ENCODE results near the gene MAPK8IP2. TPM values are rescaled to one million over a fixed set of nuclear protein-coding genes. Genes with fewer than 3 reads are reported as not detected.
A peak's percentile ranks its signal among the peaks of the same experiment; 100 is the strongest.

Gene MAPK8IP2
- total RNA-seq, 4 donors from 2014 or later, result 3.0 to 6.1 (median 4.8) TPM

- Histone ChIP-seq H3K9me3 (no peaks in the 10 kb centered on the region), H3K4me1 (peaks cover 0 to 20% (median 8%) of the 10 kb centered on the region in 4 donors), H3K36me3 (peaks cover 0 to 78% (median 6%) of the 10 kb centered on the region in 3 donors), H3K4me3 (no peak overlapping the region), H3K27ac (no peak overlapping the region), H3K27me3 (peaks cover 0 to 15% of the 10 kb centered on the region in 2 donors)
- DNase-seq (ENCODE audit: low spot score in 2 of 2), result no peak
- no peak for TF ChIP-seq CTCF (IDR thresholded peaks at IDR 0.05)
- no peak for TF ChIP-seq POLR2A (IDR thresholded peaks at IDR 0.05)
- TF ChIP-seq EP300 (IDR thresholded peaks at IDR 0.05), result no peak
- 82 to 86% methylated on average over 8 of the region's 8 CpGs for WGBS, 2 donors
Observed at GRCh38 chr22:50575426-50575941, 25.1 kb upstream of the MAPK8IP2 start.

GRCh38 chr22:50576070-50576469 is 24.5 kb upstream of the MAPK8IP2 start:
- TF ChIP-seq POLR2A (IDR thresholded peaks at IDR 0.05) (no peak), EP300 (IDR thresholded peaks at IDR 0.05) (no peak), CTCF (IDR thresholded peaks at IDR 0.05) (peak in 1 of 5 experiments; percentile 18)
- 60 to 65% methylated on average over 4 to 5 of the region's 5 CpGs for WGBS, 2 donors

GRCh38 chr22:50576806-50577696 is 23.5 kb upstream of the MAPK8IP2 start:
- Histone ChIP-seq H3K36me3 (peaks cover 0 to 71% (median 0%) of the 10 kb centered on the region in 3 donors), H3K9me3 (no peaks in the 10 kb centered on the region), H3K4me1 (peaks cover 0 to 33% (median 11%) of the 10 kb centered on the region in 4 donors), H3K4me3 (no peak overlapping the region), H3K27ac (peak overlapping the region in 1 of 4 donors; percentile 78), H3K27me3 (peaks cover 0 to 15% of the 10 kb centered on the region in 2 donors)
- 82 to 86% methylated on average over 17 to 18 of the region's 18 CpGs for WGBS, 2 donors
- TF ChIP-seq CTCF (IDR thresholded peaks at IDR 0.05) (no peak), POLR2A (IDR thresholded peaks at IDR 0.05) (no peak)
- DNase-seq (ENCODE audit: low spot score in 2 of 2), result no peak

More at GRCh38 chr22:50576070-50576469, 24.5 kb upstream of the MAPK8IP2 start:
- Histone ChIP-seq H3K4me1 (peaks cover 0 to 24% (median 8%) of the 10 kb centered on the region in 4 donors), H3K36me3 (peaks cover 0 to 77% (median under 1%) of the 10 kb centered on the region in 3 donors), H3K27ac (no peak overlapping the region), H3K9me3 (no peaks in the 10 kb centered on the region), H3K4me3 (no peak overlapping the region), H3K27me3 (peaks cover 0 to 15% of the 10 kb centered on the region in 2 donors)
- DNase-seq (ENCODE audit: low spot score in 2 of 2), result no peak

- Histone ChIP-seq H3K27me3 (peaks cover 0 to 15% of the 10 kb centered on the region in 2 donors), H3K27ac (peak overlapping the region in 1 of 4 donors; percentile 78), H3K4me1 (peaks cover 0 to 34% (median 11%) of the 10 kb centered on the region in 4 donors), H3K9me3 (no peaks in the 10 kb centered on the region), H3K36me3 (peaks cover 0 to 65% (median 0%) of the 10 kb centered on the region in 3 donors), H3K4me3 (no peak overlapping the region)
- 60 to 78% methylated on average over 6 to 12 of the region's 23 CpGs for WGBS, 2 donors
- no peak for DNase-seq (ENCODE audit: low spot score in 2 of 2)
- TF ChIP-seq CTCF (IDR thresholded peaks at IDR 0.05), result no peak
- TF ChIP-seq POLR2A (IDR thresholded peaks at IDR 0.05), result no peak
- no peak for TF ChIP-seq EP300 (IDR thresholded peaks at IDR 0.05)
Observed at GRCh38 chr22:50577697-50577986, 23.0 kb upstream of the MAPK8IP2 start.
